GM12891 (cell line): Measurements from ENCODE around the gene SPPL3.

Source experiments
- POLR2A ChIP-seq: IDR thresholded peaks from 2 replicates; pipeline ENCODE4 v1.6.1; 2011; ENCODE audit warnings: low read depth, low read length, control low read depth
- POLR2AphosphoS5 ChIP-seq: IDR thresholded peaks from 2 replicates; pipeline ENCODE4 v1.6.1; 2011; ENCODE audit warnings: low read depth, low read length, control low read depth
- SPI1 ChIP-seq: IDR thresholded peaks from 2 replicates; pipeline ENCODE4 v1.6.1; 2011; ENCODE audit warnings: low read depth, low read length, control low read depth
- TAF1 ChIP-seq: IDR thresholded peaks from 2 replicates; pipeline ENCODE4 v1.6.1; 2011; ENCODE audit warnings: low read depth, low read length, control low read depth

DNA sequence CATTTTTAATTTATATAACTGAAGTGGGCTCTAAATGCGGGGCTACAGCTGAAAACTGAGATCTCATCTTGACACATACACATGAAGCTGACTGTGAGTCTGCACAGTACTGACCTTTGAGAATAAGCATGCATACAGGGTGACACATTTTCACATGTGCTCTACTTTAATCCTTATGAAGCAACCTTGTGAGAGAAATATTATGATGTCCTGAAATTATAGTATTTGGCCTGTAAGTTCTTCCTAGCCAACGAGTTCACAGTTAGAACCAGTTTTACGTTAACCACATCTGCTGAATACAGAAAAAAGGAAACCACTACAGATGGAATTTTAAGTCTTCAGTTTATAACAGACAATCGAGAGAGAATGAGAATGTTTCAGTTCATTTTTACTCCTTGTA lies 70.3 kb downstream of the SPPL3 start:
- TF ChIP-seq POLR2AphosphoS5 (no peak), POLR2A (no peak), TAF1 (no peak), SPI1 (peak; percentile 4; the same call in 1 of the 2 replicates)
